Measurements from ENCODE around the gene SF3B4.
"Not testable (repeated sequence)": the region's sequence is repeated elsewhere in the genome, so short reads cannot be mapped to it uniquely, and the experiment has no call there.

The SF3B4 gene

GRCh38 chr1:149896575-149896974 lies 31.0 kb downstream of the SF3B4 start:
- no peak for DNase-seq
- no peak for TF ChIP-seq CTCF (IDR thresholded peaks at IDR 0.05; ENCODE audit: low read depth, low read length)
- no peaks in the 10 kb centered on the region for H3K4me1 ChIP-seq
- no peak overlapping the region for H3K4me3 ChIP-seq (ENCODE audit: low read depth, low read length)
- no peaks in the 10 kb centered on the region for H3K9me3 ChIP-seq
- no peaks in the 10 kb centered on the region for H3K36me3 ChIP-seq
- H3K27me3 ChIP-seq = no peaks in the 10 kb centered on the region

- Histone ChIP-seq H3K27me3 (no peaks in the 10 kb centered on the region), H3K36me3 (no peaks in the 10 kb centered on the region), H3K4me1 (no peaks in the 10 kb centered on the region), H3K4me3 (ENCODE audit: low read depth, low read length) (peak overlapping the region; percentile 89), H3K9me3 (no peaks in the 10 kb centered on the region)
- no peak for TF ChIP-seq CTCF (IDR thresholded peaks at IDR 0.05; ENCODE audit: low read depth, low read length)
- DNase-seq = no peak
Measured at GRCh38 chr1:149888999-149889289, 38.7 kb downstream of the SF3B4 start.

GRCh38 chr1:149888247-149888998 lies 39.2 kb downstream of the SF3B4 start:
- H3K9me3 ChIP-seq = no peaks in the 10 kb centered on the region
- H3K27me3 ChIP-seq = no peaks in the 10 kb centered on the region
- H3K36me3 ChIP-seq = no peaks in the 10 kb centered on the region
- no peaks in the 10 kb centered on the region for H3K4me1 ChIP-seq
- peak; percentile 83 for DNase-seq
- TF ChIP-seq CTCF (IDR thresholded peaks at IDR 0.05; ENCODE audit: low read depth, low read length) = peak; percentile 71
- peak overlapping the region; percentile 89 for H3K4me3 ChIP-seq (ENCODE audit: low read depth, low read length)

- H3K4me3 ChIP-seq (ENCODE audit: low read depth, low read length) = peak overlapping the region; percentile 89
- no peaks in the 10 kb centered on the region for H3K27me3 ChIP-seq
- no peak for TF ChIP-seq CTCF (IDR thresholded peaks at IDR 0.05; ENCODE audit: low read depth, low read length)
- peak; percentile 84 for DNase-seq
- no peaks in the 10 kb centered on the region for H3K4me1 ChIP-seq
- H3K36me3 ChIP-seq = no peaks in the 10 kb centered on the region
- no peaks in the 10 kb centered on the region for H3K9me3 ChIP-seq
Measured at GRCh38 chr1:149887456-149888246, 40.0 kb downstream of the SF3B4 start.

- not testable (repeated sequence) for H3K27me3 ChIP-seq, H3K4me1 ChIP-seq, DNase-seq, H3K9me3 ChIP-seq, H3K36me3 ChIP-seq
- H3K4me3 ChIP-seq (ENCODE audit: low read depth, low read length) = peak overlapping the region; percentile 89
Measured at GRCh38 chr1:149887196-149887455, 40.5 kb downstream of the SF3B4 start.

- Histone ChIP-seq H3K4me1 (no peaks in the 10 kb centered on the region), H3K27me3 (no peaks in the 10 kb centered on the region), H3K36me3 (no peaks in the 10 kb centered on the region), H3K4me3 (ENCODE audit: low read depth, low read length) (peak overlapping the region; percentile 89), H3K9me3 (no peaks in the 10 kb centered on the region)
- TF ChIP-seq CTCF (IDR thresholded peaks at IDR 0.05; ENCODE audit: low read depth, low read length) = no peak
- DNase-seq = peak; percentile 90
Measured at GRCh38 chr1:149886396-149887195, 41.0 kb downstream of the SF3B4 start.

- not testable (repeated sequence) for DNase-seq, H3K27me3 ChIP-seq, H3K4me1 ChIP-seq, H3K36me3 ChIP-seq, H3K9me3 ChIP-seq
- peak overlapping the region; percentile 89 for H3K4me3 ChIP-seq (ENCODE audit: low read depth, low read length)
Measured at GRCh38 chr1:149886121-149886395, 41.5 kb downstream of the SF3B4 start.

Measured in BE2C (cell line).